ENCODE data around the gene GPS1.

GRCh38 chr17:82037092-82037888 lies 14.4 kb upstream of the GPS1 start, which contains the start of gene DCXR:
- TF ChIP-seq EZH2 (IDR thresholded peaks at IDR 0.05; ENCODE audit: borderline replicate concordance, low read depth, low read length, severe bottlenecking) (no peak), CTCF (IDR thresholded peaks at IDR 0.05; ENCODE audit: borderline replicate concordance, extremely low read depth, low read length, poor library complexity, severe bottlenecking) (peak; percentile 93)
